ENCODE results near the gene KRT40.

DNA sequence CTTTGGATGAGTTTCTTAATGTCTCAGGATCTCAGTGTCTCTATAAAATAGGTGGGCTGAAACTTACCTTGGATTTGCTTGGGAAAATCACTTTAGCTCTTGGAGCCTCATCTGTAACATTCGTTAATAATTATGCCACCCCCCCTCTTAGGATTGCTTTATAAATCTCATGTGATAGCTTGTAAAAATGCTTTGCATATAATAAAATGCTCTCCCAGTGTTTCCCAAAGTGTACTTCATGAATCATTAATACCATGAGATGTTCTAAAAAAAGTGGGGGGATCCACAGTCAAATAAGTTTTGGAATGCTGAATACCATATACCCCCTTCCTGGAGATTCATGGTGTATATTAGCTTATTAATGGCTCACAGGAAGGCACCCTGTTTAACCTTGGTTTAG, 22.5 kb downstream of the KRT40 start:
- TF ChIP-seq, protein P1, sequence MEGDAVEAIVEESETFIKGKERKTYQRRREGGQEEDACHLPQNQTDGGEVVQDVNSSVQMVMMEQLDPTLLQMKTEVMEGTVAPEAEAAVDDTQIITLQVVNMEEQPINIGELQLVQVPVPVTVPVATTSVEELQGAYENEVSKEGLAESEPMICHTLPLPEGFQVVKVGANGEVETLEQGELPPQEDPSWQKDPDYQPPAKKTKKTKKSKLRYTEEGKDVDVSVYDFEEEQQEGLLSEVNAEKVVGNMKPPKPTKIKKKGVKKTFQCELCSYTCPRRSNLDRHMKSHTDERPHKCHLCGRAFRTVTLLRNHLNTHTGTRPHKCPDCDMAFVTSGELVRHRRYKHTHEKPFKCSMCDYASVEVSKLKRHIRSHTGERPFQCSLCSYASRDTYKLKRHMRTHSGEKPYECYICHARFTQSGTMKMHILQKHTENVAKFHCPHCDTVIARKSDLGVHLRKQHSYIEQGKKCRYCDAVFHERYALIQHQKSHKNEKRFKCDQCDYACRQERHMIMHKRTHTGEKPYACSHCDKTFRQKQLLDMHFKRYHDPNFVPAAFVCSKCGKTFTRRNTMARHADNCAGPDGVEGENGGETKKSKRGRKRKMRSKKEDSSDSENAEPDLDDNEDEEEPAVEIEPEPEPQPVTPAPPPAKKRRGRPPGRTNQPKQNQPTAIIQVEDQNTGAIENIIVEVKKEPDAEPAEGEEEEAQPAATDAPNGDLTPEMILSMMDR (IDR thresholded peaks at IDR 0.05; ENCODE audit: low read depth, low read length), result no peak
- TF ChIP-seq EZH2phosphoT487 (IDR thresholded peaks at IDR 0.05; ENCODE audit: low read depth), result no peak
